Measurements from ENCODE around the gene HNRNPU. TPM values are rescaled to one million over a fixed set of nuclear protein-coding genes. Genes with fewer than 3 reads are reported as not detected.

Gene HNRNPU
- total and polyA plus RNA-seq, 2 of the 13 experiments (the other 11 are each of a cell fraction or from before 2014, with no cell fraction given): 101 to 508 TPM

DNA sequence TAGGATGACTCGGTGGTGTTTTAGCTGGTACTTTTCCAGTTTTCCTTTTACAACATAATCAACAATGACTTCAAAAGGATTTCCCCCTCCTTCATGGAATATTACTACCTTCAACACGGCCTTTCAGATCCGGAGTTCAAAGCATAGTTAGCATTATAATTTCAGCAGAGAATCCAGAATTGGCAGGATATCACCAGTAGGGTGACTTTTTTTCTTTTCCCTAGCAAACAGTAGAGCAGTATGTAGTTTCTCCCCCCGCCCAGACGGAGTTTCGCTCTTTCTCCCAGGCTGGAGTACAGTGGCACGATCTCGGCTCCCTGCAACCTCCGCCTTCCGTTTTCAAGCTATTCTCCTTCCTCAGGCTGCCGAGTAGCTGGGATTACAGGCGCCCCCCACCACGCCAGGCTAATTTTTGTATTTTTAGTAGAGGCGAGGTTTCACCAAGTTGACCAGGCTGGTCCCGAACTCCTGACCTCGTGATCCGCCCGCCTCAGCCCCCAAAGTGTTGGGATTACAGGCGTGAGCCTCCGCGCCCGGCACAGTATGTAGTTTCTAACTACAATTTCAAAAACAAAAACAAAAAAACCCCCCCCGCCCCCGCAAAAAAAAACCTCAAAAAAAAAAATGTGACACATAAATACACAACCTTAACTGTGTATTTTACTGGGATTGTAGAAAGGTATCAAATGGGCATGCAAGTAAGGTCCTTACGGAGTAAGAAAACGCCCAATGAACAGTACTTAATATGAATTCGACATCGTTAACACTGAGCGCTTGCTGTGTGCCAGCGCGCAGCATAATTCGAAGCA, 30.4 kb downstream of the HNRNPU start (continued):
- TF ChIP-seq, protein P1, sequence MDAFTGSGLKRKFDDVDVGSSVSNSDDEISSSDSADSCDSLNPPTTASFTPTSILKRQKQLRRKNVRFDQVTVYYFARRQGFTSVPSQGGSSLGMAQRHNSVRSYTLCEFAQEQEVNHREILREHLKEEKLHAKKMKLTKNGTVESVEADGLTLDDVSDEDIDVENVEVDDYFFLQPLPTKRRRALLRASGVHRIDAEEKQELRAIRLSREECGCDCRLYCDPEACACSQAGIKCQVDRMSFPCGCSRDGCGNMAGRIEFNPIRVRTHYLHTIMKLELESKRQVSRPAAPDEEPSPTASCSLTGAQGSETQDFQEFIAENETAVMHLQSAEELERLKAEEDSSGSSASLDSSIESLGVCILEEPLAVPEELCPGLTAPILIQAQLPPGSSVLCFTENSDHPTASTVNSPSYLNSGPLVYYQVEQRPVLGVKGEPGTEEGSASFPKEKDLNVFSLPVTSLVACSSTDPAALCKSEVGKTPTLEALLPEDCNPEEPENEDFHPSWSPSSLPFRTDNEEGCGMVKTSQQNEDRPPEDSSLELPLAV (CRISPR knock-in tag; conservative IDR thresholded peaks at IDR 0.05; ENCODE audit: low read depth): no peak
- TF ChIP-seq ZSCAN30 (CRISPR knock-in tag; IDR thresholded peaks at IDR 0.05) (no peak), ELF1 (CRISPR knock-in tag; IDR thresholded peaks at IDR 0.05) (no peak), ZNF232 (CRISPR knock-in tag; IDR thresholded peaks at IDR 0.05; ENCODE audit: borderline replicate concordance) (peak; percentile 48; the same call in 1 of the 2 replicates), POLR2AphosphoS5 (IDR thresholded peaks at IDR 0.05; ENCODE audit: low read depth, low read length) (peak; percentile 66), MED1 (CRISPR knock-in tag; IDR thresholded peaks at IDR 0.05) (peak; percentile 91), ZSCAN22 (CRISPR knock-in tag; IDR thresholded peaks at IDR 0.05) (no peak), ZNF816 (CRISPR knock-in tag; IDR thresholded peaks at IDR 0.05; ENCODE audit: borderline replicate concordance) (peak; percentile 49; the same call in 1 of the 2 replicates), RFXANK (CRISPR knock-in tag; IDR thresholded peaks at IDR 0.05) (0 out of 2 replicates have a peak, but pooled peaks have one; percentile 54), MYNN (CRISPR knock-in tag; IDR thresholded peaks at IDR 0.05; ENCODE audit: low read depth) (no peak), ZNF556 (CRISPR knock-in tag; IDR thresholded peaks at IDR 0.05; ENCODE audit: borderline replicate concordance) (no peak)
- TF ChIP-seq, protein P2, sequence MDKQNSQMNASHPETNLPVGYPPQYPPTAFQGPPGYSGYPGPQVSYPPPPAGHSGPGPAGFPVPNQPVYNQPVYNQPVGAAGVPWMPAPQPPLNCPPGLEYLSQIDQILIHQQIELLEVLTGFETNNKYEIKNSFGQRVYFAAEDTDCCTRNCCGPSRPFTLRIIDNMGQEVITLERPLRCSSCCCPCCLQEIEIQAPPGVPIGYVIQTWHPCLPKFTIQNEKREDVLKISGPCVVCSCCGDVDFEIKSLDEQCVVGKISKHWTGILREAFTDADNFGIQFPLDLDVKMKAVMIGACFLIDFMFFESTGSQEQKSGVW (CRISPR knock-in tag; IDR thresholded peaks at IDR 0.05; ENCODE audit: borderline replicate concordance): no peak
- TF ChIP-seq, protein P3, sequence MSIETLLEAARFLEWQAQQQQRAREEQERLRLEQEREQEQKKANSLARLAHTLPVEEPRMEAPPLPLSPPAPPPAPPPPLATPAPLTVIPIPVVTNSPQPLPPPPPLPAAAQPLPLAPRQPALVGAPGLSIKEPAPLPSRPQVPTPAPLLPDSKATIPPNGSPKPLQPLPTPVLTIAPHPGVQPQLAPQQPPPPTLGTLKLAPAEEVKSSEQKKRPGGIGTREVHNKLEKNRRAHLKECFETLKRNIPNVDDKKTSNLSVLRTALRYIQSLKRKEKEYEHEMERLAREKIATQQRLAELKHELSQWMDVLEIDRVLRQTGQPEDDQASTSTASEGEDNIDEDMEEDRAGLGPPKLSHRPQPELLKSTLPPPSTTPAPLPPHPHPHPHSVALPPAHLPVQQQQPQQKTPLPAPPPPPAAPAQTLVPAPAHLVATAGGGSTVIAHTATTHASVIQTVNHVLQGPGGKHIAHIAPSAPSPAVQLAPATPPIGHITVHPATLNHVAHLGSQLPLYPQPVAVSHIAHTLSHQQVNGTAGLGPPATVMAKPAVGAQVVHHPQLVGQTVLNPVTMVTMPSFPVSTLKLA (IDR thresholded peaks at IDR 0.05): no peak
- TF ChIP-seq, protein P4, sequence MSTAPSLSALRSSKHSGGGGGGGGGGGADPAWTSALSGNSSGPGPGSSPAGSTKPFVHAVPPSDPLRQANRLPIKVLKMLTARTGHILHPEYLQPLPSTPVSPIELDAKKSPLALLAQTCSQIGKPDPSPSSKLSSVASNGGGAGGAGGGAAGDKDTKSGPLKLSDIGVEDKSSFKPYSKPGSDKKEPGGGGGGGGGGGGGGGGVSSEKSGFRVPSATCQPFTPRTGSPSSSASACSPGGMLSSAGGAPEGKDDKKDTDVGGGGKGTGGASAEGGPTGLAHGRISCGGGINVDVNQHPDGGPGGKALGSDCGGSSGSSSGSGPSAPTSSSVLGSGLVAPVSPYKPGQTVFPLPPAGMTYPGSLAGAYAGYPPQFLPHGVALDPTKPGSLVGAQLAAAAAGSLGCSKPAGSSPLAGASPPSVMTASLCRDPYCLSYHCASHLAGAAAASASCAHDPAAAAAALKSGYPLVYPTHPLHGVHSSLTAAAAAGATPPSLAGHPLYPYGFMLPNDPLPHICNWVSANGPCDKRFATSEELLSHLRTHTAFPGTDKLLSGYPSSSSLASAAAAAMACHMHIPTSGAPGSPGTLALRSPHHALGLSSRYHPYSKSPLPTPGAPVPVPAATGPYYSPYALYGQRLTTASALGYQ (CRISPR knock-in tag; IDR thresholded peaks at IDR 0.05): 0 out of 2 replicates have a peak, but pooled peaks have one; percentile 38
- TF ChIP-seq, protein P5, sequence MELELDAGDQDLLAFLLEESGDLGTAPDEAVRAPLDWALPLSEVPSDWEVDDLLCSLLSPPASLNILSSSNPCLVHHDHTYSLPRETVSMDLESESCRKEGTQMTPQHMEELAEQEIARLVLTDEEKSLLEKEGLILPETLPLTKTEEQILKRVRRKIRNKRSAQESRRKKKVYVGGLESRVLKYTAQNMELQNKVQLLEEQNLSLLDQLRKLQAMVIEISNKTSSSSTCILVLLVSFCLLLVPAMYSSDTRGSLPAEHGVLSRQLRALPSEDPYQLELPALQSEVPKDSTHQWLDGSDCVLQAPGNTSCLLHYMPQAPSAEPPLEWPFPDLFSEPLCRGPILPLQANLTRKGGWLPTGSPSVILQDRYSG (CRISPR knock-in tag; IDR thresholded peaks at IDR 0.05): no peak
- TF ChIP-seq, protein P6, sequence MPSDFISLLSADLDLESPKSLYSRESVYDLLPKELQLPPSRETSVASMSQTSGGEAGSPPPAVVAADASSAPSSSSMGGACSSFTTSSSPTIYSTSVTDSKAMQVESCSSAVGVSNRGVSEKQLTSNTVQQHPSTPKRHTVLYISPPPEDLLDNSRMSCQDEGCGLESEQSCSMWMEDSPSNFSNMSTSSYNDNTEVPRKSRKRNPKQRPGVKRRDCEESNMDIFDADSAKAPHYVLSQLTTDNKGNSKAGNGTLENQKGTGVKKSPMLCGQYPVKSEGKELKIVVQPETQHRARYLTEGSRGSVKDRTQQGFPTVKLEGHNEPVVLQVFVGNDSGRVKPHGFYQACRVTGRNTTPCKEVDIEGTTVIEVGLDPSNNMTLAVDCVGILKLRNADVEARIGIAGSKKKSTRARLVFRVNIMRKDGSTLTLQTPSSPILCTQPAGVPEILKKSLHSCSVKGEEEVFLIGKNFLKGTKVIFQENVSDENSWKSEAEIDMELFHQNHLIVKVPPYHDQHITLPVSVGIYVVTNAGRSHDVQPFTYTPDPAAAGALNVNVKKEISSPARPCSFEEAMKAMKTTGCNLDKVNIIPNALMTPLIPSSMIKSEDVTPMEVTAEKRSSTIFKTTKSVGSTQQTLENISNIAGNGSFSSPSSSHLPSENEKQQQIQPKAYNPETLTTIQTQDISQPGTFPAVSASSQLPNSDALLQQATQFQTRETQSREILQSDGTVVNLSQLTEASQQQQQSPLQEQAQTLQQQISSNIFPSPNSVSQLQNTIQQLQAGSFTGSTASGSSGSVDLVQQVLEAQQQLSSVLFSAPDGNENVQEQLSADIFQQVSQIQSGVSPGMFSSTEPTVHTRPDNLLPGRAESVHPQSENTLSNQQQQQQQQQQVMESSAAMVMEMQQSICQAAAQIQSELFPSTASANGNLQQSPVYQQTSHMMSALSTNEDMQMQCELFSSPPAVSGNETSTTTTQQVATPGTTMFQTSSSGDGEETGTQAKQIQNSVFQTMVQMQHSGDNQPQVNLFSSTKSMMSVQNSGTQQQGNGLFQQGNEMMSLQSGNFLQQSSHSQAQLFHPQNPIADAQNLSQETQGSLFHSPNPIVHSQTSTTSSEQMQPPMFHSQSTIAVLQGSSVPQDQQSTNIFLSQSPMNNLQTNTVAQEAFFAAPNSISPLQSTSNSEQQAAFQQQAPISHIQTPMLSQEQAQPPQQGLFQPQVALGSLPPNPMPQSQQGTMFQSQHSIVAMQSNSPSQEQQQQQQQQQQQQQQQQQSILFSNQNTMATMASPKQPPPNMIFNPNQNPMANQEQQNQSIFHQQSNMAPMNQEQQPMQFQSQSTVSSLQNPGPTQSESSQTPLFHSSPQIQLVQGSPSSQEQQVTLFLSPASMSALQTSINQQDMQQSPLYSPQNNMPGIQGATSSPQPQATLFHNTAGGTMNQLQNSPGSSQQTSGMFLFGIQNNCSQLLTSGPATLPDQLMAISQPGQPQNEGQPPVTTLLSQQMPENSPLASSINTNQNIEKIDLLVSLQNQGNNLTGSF (CRISPR knock-in tag; IDR thresholded peaks at IDR 0.05): no peak

Measured in HepG2 (cell line).